ENCODE data around the gene C1QC.

The C1QC gene

DNA sequence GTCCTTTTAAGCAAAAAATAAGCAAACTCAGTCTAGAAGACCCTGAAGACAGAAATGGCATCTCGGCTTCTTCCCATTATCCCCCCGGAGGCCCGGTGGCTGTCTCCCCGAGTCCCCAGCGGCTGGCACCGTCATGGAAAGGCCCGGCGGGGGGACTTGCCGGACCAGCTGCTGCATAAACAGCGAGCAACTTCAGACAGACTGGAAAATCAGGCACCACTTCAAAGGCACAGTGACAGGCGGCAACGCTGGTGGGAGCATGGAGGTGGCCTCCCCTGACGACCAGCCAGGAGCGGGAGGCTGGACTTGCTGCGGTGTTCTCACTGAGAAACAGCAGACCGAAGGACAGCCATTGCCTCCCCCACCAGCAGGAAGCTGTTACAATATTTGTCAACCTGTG lies 25.4 kb upstream of the C1QC start:
- no peak for FAIRE-seq
- DNase-seq (ENCODE audit: insufficient read length, low spot score), result no peak

DNA sequence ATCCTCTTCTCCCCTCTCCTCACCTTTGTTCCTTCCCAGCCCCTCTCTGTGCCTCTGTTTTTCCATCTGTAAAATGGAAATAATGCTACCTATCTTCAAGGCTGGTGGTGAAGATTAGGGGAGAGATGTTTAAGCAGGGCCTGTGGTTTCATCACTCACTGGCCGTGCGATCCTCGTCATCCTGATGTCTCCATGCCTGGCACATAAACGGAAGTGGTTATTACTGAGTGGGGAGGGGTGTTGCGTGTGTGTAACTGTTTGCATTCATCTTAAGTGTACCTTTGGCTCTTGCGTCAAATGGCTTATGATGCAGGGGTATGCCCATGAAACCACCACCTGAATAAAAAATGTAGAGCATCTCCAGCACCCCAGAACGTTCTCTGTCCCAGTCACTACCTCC lies 24.2 kb upstream of the C1QC start:
- FAIRE-seq, result peak; percentile 65
- no peak for DNase-seq (ENCODE audit: insufficient read length, low spot score)

DNA sequence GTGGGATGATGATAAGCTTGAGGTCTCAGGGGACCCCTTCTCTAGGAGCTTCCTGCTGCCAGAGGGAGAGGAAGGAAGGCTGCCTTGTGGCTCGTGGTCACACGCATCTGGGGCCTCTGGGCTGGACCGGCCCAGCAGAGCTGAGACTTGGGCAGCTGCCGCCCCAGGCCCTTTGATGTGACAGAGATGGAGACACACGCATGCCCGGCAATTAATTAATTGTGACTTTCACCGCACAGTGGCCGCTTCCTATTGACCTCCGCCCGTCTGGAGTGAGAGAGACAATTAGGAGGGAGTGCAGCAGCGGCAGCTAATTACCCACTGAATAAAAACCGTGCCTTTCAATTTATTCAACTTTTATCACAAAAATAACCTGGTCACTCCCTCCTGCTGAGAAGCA lies 23.6 kb upstream of the C1QC start:
- no peak for FAIRE-seq

DNA sequence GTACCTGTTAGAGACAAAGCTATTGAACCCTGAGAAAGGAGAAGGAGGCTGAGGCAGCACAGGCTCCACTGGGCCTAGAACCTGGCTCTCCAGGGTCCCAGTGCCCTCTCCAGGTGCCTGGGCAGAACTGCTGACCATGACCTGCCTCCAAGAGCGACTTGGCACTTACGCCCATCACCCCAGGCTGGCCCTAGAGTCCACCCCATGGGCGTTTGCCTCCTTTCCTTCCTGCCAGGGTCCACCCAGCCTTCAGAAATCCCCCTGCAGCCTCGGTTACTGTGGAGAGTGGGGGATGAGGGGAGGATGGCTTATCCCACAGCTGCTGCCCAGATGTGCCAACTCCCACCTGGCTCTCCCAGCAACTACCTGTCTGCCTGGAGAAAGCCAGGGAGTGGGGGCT lies 21.7 kb upstream of the C1QC start:
- FAIRE-seq (no peak), DNase-seq (ENCODE audit: insufficient read length, low spot score) (no peak)

More for the DNA sequence above, 23.6 kb upstream of the C1QC start:
- no peak for DNase-seq (ENCODE audit: insufficient read length, low spot score)

DNA sequence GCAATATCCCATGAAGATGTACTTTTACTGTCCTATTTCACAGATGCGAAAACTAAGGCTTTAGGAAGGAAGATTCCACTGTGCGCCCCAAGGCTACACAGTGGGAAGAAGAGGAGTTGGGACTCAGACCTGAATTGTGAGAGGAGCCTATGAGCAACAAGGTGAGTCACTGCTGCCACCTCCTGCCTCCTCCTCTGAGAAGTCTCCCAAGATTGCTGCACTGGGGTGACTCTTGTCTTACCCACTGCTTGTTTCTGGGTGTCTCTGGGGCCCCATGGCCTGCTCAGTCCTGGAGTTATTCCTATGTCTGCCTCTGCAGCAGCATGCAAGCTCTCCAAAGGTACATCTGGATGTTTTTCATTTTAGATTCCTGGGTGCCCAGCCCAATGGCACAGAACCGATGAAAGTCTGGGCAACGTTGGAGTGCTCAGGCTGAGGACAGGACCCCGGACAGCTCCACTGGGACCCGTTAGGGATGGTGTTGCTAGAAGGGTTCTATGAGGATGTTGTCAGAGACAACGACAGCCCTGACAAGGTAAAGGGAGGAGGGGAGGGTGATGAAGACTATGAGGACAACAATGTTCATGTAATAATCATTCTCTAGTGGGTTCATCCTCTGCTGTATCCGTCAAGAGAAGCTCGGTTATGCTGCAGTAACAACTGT lies 18.0 kb upstream of the C1QC start:
- DNase-seq (ENCODE audit: insufficient read length, low spot score), result no peak
- FAIRE-seq, result no peak

DNA sequence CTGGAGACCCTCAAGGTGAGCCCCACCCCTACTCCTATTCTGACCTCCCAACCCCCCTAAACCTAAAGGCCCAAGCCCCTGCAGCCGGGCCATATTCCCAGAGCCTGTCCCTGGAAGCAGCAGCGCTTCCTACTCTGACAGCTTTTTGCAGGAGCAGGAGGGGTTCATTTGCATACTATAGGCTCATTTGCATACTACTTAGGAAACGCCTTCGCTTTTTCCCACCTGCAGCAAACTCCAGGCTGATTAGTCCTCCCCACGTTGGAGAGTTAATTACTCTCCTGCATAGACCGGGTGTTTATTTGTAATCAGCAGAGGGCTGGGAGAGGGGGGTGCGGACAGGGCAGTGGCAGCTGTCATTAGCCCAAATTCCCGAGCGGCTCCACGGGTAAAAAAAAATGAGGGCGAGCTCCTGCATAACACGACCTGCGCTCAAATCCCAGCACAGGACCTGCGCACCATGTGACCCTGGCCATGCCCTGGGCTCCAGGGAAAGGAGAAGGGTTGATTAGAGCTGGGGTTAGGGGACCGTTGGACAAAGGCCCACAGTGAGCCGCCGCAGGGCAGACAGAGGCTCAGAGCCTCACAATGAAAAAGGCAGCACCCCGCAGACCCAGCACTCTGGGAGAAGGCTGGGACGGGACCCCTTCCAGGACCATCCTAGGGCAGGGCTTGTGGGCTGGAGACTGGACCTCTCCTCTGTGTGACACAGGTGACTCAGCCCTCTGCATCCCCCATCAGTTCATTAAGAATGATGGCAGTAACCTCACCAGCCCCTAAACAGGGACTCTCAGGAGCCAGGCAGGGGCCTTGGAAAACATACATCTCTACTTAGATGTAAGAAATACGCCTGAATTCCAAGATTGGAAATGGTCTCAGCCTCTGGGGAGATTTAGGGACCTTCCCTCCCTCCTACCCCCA lies 16.9 kb upstream of the C1QC start:
- FAIRE-seq, result no peak
- no peak for DNase-seq (ENCODE audit: insufficient read length, low spot score)

DNA sequence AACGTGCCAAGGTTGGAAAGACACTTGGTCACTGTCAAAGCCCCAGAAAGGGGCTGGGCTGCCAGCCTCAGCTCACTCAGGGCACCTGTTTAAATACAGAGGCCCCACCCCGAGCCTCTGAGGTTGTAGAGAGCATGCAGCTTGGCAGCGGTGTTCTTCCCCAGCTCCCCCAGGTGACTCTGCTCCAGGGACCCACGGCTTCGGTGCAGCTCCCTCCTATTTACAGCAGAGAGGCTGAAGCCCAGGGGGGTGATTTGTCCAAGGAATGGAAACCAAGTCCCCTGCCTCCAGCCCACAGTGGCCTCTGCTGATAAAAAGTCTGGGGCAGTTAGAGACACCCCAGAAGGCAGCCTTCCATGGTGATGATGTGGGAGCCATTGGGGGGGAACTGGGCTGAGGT lies 16.1 kb upstream of the C1QC start:
- FAIRE-seq (no peak), DNase-seq (ENCODE audit: insufficient read length, low spot score) (no peak)

DNA sequence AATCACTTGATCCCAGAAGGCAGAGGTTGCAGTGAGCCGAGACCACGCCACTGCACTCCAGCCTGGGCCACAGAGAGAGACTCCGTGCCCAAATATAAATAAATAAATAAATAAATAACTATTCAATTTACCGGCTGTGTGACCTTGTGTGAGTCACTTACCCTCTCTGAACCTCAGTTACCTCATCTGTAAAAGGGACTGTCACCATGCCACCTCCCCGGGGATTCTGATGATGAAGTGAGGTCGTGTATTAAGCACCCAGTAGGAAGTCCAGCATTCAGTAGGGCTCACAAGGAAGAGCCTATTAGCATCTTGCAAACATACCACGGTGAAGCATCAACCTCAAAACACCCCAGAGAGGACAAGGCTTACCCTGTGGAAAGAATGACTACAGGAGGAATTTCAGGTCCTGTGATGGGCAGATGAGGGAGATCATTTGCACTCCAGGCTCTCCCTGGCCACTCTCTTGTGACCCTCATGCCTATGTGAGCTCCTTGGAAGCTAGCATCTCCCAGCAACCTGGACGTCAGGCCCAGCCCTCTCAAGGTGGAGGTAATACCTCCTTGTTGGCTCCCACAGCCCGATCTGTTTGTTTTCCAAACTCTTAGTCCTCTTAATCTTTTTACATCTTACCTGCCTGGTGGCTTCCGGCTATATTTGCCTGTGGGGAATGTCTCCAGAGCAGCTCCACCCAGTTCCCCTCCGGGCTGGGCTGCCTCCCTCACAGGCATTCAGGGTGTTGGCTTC lies 14.6 kb upstream of the C1QC start:
- FAIRE-seq (no peak), DNase-seq (ENCODE audit: insufficient read length, low spot score) (no peak)

DNA sequence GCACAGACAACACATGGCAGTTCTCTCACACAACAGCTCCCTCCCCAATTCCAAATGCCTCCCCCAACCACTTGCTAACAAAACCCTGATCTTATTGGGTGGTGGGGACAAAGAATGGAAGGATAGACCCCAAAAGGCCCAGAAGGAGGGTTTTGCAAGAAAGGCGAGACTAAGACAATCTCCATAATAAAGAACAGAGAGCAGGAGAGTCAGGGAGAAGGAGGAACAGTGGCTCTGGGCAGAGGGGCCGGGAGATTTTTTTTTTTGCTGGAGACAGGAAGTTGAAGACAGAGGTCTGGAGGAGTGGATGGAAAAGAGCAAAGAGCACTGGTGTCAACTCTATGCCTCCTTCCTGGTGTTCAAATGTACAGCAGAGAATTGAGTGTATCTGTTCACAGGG lies 13.5 kb upstream of the C1QC start:
- FAIRE-seq, result no peak
- no peak for DNase-seq (ENCODE audit: insufficient read length, low spot score)

DNA sequence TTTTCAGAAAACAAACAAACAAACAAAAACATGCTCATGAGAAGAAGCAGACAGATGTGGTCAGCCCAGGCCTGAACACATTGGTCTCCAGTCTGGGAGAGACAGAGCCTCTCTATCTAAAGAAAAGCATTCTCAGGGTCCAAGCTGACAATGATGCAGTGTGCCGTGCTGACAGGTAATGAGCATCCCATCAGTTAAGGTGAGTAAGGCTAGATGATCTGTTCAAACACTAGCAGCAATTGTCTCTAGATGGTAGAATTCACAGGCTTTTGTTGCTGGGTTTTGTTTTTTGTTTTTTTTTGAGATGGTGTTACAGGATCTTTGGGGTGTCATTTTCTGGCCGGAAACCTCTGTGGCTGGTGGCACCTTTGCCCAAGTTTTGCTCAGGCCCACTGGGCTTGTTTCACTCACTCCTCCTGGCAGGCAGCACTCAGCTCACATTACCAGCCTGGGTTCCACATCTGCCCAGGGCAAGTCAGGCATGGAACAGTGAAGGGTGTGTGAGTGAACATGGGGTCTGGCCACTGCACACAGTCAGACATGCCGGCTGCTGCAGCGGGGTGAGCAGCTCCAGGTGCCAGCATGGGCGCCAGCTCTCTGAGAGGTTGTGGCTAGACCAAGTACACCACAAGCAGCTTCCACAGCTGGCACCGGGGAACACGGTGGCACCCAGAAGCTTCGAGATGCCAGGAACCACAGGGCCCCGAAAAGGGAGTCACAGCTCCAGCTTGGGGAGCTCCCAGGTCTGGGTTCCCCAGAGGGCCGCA lies 9.6 kb upstream of the C1QC start:
- FAIRE-seq, result no peak
- DNase-seq (ENCODE audit: insufficient read length, low spot score), result no peak

DNA sequence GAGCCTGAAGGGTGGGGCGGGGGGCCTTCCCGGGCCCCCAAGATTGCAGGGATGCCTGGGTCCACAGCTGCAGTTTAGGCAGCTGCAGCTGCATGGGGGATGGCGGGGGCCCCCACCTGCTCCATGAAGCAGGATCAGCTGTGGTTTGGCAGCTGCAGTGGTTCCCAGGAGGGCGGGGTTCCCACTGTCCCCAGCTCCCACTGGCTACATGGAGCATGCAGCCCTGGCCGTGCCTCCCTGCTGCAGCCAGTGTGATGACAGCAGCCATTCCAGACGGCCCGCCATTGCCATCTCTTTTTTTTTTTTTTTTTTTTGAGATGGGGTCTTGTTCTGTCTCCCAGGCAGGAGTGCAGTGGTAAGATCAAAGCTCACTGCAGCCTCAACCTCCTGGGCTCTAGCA lies 8.0 kb upstream of the C1QC start:
- FAIRE-seq, result no peak
- no peak for DNase-seq (ENCODE audit: insufficient read length, low spot score)

DNA sequence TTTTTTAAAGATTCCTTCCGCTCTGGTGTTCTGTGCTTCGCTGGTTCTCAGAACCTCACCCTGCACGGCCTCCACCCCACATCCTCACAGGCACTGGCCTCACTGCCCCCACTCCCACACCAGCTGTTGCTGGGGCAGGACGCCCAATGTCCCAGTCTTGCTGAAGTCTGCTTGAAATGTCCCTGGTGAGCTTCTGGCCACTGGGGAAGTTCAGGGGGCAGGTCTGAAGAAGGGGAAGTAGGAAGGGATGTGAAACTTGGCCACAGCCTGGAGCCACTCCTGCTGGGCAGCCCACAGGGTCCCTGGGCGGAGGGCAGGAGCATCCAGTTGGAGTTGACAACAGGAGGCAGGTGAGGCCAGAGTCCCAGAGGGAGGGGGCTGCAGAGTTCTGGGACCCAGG lies 7.1 kb upstream of the C1QC start, which contains the start of gene C1QA:
TSS of gene C1QA (plus strand) at position 276 of the 400 bp plus-strand sequence. CDS start 989 bp downstream, outside the sequence.
- DNase-seq (ENCODE audit: insufficient read length, low spot score) (no peak), FAIRE-seq (no peak)

DNA sequence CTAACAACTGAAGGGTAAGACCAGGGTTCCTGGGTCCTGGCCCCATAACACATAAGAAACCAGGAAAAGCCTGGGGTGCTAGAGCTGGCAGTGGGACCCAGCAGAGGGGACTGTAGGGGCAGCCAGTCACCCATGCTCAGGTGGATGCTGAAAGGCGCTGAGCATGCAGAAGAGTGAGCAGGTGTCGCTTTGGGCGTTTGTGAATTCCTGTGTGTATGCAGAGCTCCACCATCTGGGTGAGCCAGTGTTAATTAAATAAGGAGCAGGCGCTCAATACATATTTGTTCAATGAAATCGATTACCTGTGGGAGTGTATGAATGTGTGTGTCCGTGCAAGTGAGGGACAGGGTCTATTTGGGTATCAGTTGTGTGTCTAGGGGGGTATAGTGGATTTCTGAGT lies 6.5 kb upstream of the C1QC start:
- FAIRE-seq (no peak), DNase-seq (ENCODE audit: insufficient read length, low spot score) (no peak)

DNA sequence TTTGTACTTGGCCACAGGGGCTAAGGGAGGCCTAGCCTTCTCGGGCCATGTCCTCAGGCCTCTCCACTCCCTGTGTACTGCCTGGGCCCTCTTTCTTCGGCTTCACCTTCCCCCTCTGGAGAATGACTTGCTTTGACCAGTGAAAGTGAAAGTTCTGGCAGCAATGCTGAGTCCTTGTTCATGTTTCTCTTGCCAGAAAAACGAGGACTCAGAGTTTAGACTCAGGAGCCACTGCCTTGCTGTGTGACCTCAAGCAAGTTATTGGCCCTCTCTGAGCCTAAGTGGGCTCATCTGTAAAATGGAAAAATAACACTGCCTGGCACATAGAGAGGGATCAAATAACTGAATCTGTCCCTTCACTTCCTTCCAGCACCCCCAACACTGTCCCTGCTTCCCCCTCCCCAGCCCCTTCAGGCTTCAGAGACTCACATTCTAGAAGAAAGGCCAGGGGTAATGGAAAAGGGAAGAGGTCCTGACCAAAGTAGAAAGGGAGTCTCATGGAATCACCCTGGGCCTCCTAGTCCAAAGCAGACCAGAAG lies 5.5 kb upstream of the C1QC start:
- DNase-seq (ENCODE audit: insufficient read length, low spot score) (no peak), FAIRE-seq (no peak)

DNA sequence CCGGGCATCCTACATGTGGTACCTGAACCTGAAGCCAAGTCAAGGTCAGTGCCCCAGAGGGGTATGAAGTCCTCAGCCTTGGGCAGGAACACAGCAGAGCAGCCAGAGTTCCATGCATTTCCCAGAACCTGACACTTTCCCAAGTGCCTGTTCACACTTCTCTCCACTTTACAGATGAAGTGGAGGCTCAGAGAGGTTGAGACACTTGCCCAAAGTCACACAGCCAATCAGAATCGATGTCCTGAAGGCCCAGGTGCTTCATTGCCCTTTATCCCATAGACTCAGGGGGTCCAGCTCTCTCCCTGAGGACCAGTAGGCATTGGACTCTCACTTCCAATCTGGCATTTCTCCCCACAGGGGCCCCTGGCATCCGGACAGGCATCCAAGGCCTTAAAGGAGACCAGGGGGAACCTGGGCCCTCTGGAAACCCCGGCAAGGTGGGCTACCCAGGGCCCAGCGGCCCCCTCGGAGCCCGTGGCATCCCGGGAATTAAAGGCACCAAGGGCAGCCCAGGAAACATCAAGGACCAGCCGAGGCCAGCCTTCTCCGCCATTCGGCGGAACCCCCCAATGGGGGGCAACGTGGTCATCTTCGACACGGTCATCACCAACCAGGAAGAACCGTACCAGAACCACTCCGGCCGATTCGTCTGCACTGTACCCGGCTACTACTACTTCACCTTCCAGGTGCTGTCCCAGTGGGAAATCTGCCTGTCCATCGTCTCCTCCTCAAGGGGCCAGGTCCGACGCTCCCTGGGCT lies 4.8 kb upstream of the C1QC start:
- FAIRE-seq, result no peak
- DNase-seq (ENCODE audit: insufficient read length, low spot score), result no peak

DNA sequence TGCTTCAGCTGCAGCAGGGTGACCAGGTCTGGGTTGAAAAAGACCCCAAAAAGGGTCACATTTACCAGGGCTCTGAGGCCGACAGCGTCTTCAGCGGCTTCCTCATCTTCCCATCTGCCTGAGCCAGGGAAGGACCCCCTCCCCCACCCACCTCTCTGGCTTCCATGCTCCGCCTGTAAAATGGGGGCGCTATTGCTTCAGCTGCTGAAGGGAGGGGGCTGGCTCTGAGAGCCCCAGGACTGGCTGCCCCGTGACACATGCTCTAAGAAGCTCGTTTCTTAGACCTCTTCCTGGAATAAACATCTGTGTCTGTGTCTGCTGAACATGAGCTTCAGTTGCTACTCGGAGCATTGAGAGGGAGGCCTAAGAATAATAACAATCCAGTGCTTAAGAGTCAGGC lies 4.1 kb upstream of the C1QC start:
- DNase-seq (ENCODE audit: insufficient read length, low spot score) (no peak), FAIRE-seq (no peak)

DNA sequence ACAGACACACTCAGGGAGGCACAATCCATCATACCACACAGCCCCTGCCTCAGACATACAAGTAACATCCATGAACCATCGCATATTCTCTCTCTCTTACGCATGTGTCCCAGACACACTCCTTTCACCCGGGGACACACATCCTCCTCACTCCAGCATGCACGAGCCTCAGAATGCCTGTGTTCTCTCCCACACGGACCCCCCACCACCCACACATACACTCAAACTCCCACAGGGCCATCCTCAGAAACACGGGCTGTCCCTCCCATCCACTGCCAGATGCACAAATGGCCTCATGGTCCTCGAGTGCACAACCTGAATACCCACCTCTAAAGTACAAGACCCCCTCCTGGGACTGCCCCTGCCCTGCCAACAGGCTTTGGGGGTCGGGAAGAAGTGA lies 2.2 kb upstream of the C1QC start:
- FAIRE-seq (no peak), DNase-seq (ENCODE audit: insufficient read length, low spot score) (no peak)

DNA sequence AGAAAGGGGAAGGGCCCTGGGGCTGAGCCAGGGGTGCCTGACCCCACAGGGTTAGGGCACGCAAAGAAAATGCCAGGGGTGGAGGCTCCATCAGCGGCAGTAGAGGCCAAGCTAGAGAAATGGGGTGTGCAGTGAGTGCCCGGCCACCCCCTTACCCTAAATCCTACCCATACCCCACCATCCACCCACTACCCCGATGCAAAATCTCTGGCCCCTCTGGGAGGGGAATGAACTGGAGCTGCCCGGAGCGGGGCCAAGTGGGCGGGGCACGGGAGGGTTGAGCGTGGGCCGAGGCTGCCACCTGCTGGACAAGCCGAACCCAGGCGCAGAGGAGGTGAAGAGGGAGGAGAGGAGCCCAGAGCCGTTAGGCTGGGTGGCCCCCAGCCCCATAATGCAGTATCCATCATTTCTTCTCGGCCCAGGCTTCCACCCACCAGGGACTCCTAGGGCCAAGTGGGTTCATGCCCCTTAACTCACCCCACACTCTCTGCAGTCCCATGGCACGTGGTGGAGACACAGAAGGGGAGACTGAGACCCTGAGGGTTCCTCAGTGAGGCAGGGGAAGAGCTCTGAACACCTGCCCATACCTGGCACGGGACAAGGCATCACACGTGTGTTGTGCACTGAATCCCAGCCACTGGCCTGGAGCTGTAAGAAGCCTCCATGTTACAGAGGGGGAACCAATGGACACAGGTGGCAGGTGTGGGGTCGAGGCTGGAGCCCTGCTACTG lies 1.4 kb upstream of the C1QC start:
- DNase-seq (ENCODE audit: insufficient read length, low spot score) (peak; percentile 62), FAIRE-seq (peak; percentile 74)

DNA sequence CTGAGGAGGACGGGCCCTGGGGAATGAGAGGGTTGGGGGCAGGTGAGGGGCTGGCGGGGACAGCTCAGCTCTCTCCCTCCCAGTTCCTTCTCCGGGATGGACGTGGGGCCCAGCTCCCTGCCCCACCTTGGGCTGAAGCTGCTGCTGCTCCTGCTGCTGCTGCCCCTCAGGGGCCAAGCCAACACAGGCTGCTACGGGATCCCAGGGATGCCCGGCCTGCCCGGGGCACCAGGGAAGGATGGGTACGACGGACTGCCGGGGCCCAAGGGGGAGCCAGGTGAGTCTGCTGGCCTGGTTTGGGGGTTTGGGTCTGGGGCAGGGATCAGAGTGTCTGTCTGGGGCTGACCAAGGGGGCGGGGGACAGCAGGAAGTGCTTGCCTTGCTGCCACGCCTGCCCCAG lies 495 bp downstream of the C1QC start:
- DNase-seq (ENCODE audit: insufficient read length, low spot score) (no peak), FAIRE-seq (no peak)

All from HTR-8/SVneo (cell line).